Heart left ventricle (tissue), 16 donors: ENCODE measurements around the gene LONP1. TPM values are rescaled to one million over a fixed set of nuclear protein-coding genes. Genes with fewer than 3 reads are reported as not detected.

Source experiments
- ATAC-seq, 4 donors: fragments of 200-7000 bp; cut with Tn5 transposase; one replicate each; pipeline ENCODE4 v1.9.1; 2020 to 2022; ENCODE audit warnings: moderate library complexity in 4 of 4, mild to moderate bottlenecking in 3 of 4, moderate number of reproducible peaks in 1 of 4
- DNase-seq, 5 donors: peaks; one replicate each; pipeline ENCODE4 v3.0.0-alpha.2; 2020
- H3K27ac ChIP-seq, 12 donors: fragments of 200-600 bp; sonication (generic) in 4 of 12; one replicate each; pipeline versions ENCODE4 v1.5.0 to v1.8.0; 2016 to 2022; ENCODE audit warnings: mild to moderate bottlenecking in 2 of 12
- H3K27me3 ChIP-seq, 9 donors: fragments of 200-600 bp; sonication (generic) in 2 of 9; one replicate each; pipeline versions ENCODE4 v1.5.1 to v1.8.0; 2016 to 2022; ENCODE audit warnings: mild to moderate bottlenecking in 3 of 9
- H3K36me3 ChIP-seq, 9 donors: fragments of 200-600 bp; sonication (generic) in 2 of 9; one replicate each; pipeline versions ENCODE4 v1.5.0 to v1.8.0; 2018 to 2022; ENCODE audit warnings: mild to moderate bottlenecking in 2 of 9
- H3K4me1 ChIP-seq, 12 donors: fragments of 200-600 bp; sonication (generic) in 4 of 12; one replicate each; pipeline versions ENCODE4 v1.5.0 to v1.8.0; 2016 to 2022; ENCODE audit warnings: mild to moderate bottlenecking in 3 of 12
- H3K4me3 ChIP-seq, 12 donors: fragments of 200-600 bp; sonication (generic) in 4 of 12; one replicate each; pipeline versions ENCODE4 v1.5.0 to v1.8.0; 2017 to 2022; ENCODE audit warnings: mild to moderate bottlenecking in 9 of 12, moderate library complexity in 4 of 12
- H3K9me3 ChIP-seq, 12 donors: fragments of 200-600 bp; sonication (generic) in 4 of 12; one replicate each; pipeline versions ENCODE4 v1.5.0 to v1.8.0; 2016 to 2022; ENCODE audit warnings: mild to moderate bottlenecking in 1 of 12
- POLR2A ChIP-seq, 2 donors: fragments of 450-650 bp; IDR thresholded peaks; one replicate each; pipeline ENCODE4 v1.6.1; 2017; ENCODE audit warnings: antibody characterized with exemption in 2 of 2, mild to moderate bottlenecking in 2 of 2, moderate library complexity in 2 of 2
- WGBS, 4 donors: extraction: QIAGEN DNeasy Blood & Tissue Kit in 2 of 4; methylation state at CpG; one replicate each; pipeline versions ENCODE4 v1.1.5 to v1.1.7; 2013 to 2018; 5-methylcytosine and 5-hydroxymethylcytosine counted together
- intact Hi-C, 10 donors: fragments of 100-400 bp; cut with DNase I; formaldehyde crosslinking; loops; one replicate each; pipeline versions ENCODE4 v1.11.1 to v1.14.2; 2022
- polyA plus RNA-seq, 2 donors: library from polyadenylated mRNA; stranded (reverse); fragments of 200-250 nt; gene quantifications; one replicate each; pipeline ENCODE4 v1.2.3, GENCODE V29; 2013
- total RNA-seq, 9 donors: library from RNA; depleted of rRNA in 2 of 9; stranded (reverse); fragments of >200 nt in 2 of 9; fragmentation: NEBNext Ultra II Directional in 3 of 9; extraction: Animal tissue kit (Norgen Biotek cat#: 25700) in 3 of 9; gene quantifications; one replicate each; pipeline versions ENCODE4 v1.1.0 to v1.2.4, GENCODE V29; 2016 to 2023
- TF ChIP-seq, protein P1 (sequence below), 12 donors: fragments of 200-600 bp; sonication (generic) in 4 of 12; IDR thresholded peaks; one replicate each; pipeline versions ENCODE4 v1.5.0 to v1.8.0; 2018 to 2022; ENCODE audit warnings: antibody characterized with exemption in 12 of 12, mild to moderate bottlenecking in 5 of 12
- donor health status: ischemic (EF 13 %, LVEDD 7.1; RV severe dilation, severe dysfunction).
- donor health status: healthy with polysubstance abuse.
- donor health status: DM: no; HTN: yes; CAD: no.
- donor health status: DM: no; HTN: no; CAD: no.
- donor health status: ischemic (EF 25% LVEDD 6.9; RV normal size, moderate dysfunction).
- donor health status: ischemic (EF 25% LVEDD 5.7; RV mildly dilated, moderate dysfunction).
- donor health status: healthy.
- donor health status: DM: yes; HTN: yes; CAD: no.
- donor health status: ischemic (EF 35%, LVEDD 5.7; RV mildly dilated, moderate dysfunction).
- donor health status: nonischemic (EF 11% LVEDD 7.7; RV severe dilation, severe dysfunction).
- donor health status: DM: yes; HTN: yes; CAD: no.
- donor health status: PGD.
- donor health status: ischemic (EF 29% LVEDD 5.4; RV normal size, mild dysfunction).
- donor health status: nonischemic (EF 23%, LVEDD 6.1; RV moderate dilation, normal function).

Gene LONP1
- total and polyA plus RNA-seq, 11 donors, result 61.2 to 123 (median 94.6) TPM

DNA sequence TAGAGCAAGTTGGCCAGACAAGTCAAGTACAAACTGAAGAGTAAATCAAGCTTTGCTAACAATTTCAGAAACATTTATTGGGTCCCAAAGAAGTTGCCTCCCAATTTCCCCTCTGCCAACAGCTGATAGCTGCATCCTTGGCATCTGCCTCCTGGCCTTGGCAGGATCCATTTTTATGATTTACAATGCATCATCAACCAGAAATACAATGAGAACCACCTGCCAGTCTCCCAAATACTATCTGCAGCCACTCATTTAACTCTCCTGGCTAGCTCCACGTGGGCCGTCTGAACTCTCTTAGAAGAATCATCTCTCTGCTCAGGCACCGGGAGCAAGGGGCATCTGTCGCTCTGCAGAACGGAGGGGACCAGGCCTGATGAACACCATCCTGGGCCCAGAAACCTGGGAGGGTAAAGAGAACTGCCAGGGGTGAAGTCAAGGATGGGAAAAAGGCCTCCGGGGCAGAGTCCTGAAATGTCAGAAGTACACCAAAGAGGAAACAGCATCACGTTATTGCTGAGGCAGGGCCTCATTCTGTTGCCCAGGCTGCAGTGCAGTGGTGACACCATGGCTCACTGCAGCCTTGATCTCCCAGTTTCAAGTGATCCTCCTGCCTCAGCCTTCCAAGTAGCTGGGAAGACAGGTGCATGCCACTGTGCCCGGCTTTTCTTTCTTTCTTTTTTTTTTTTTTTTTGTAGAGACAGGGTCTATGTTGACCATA, 2.6 kb downstream of the LONP1 start:
- WGBS, 4 donors, result 76 to 82% (median 80%) methylated on average over 7 to 8 of the region's 8 CpGs
- no peaks in the 10 kb centered on the region for H3K9me3 ChIP-seq
- intact Hi-C loops, result no loop called here
- TF ChIP-seq, protein P1, sequence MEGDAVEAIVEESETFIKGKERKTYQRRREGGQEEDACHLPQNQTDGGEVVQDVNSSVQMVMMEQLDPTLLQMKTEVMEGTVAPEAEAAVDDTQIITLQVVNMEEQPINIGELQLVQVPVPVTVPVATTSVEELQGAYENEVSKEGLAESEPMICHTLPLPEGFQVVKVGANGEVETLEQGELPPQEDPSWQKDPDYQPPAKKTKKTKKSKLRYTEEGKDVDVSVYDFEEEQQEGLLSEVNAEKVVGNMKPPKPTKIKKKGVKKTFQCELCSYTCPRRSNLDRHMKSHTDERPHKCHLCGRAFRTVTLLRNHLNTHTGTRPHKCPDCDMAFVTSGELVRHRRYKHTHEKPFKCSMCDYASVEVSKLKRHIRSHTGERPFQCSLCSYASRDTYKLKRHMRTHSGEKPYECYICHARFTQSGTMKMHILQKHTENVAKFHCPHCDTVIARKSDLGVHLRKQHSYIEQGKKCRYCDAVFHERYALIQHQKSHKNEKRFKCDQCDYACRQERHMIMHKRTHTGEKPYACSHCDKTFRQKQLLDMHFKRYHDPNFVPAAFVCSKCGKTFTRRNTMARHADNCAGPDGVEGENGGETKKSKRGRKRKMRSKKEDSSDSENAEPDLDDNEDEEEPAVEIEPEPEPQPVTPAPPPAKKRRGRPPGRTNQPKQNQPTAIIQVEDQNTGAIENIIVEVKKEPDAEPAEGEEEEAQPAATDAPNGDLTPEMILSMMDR (IDR thresholded peaks at IDR 0.05), result no peak
- TF ChIP-seq POLR2A (IDR thresholded peaks at IDR 0.05), result no peak
- DNase-seq (no peak), ATAC-seq (no peak)
- H3K27ac ChIP-seq, result peak overlapping the region in 3 of 12 donors; percentile 56 to 98 (median 97)
- no peaks in the 10 kb centered on the region for H3K27me3 ChIP-seq
- H3K36me3 ChIP-seq, result peaks cover 0 to 31% (median 17%) of the 10 kb centered on the region in 9 donors
- H3K4me1 ChIP-seq, result peaks cover 2 to 38% (median 22%) of the 10 kb centered on the region in 12 donors
- H3K4me3 ChIP-seq, result no peak overlapping the region

DNA sequence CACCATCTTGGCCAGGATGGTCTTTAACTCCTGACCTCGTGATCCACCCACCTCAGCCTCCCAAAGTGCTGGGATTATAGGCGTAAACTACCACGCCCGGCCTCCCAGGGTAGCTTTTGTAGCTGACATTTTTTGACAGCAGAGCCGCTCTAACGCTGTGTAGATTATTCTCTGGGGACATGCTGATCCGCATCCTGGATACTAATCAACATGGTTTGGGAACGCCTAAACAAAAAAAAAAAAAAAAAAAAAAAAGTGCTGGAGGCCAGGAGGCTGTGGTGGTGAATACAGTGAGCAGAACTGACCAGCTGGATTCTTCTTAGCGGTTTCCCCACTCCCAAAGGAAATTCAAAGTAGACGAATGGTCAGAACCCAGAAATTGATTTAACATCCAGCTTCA, 5.1 kb downstream of the LONP1 start:
- Histone ChIP-seq H3K4me3 (no peak overlapping the region), H3K4me1 (peaks cover 2 to 34% (median 20%) of the 10 kb centered on the region in 12 donors), H3K36me3 (peaks cover 0 to 57% (median 42%) of the 10 kb centered on the region in 9 donors), H3K9me3 (no peaks in the 10 kb centered on the region), H3K27me3 (no peaks in the 10 kb centered on the region), H3K27ac (peak overlapping the region in 3 of 12 donors; percentile 20 to 52 (median 29))
- DNase-seq, result no peak
- 48 to 63% (median 61%) methylated on average over 10 of the region's 10 CpGs for WGBS, 4 donors
- ATAC-seq, result peak in 2 of 4 donors; percentile 10 to 74
- intact Hi-C loops, result no loop called here
- TF ChIP-seq, protein P1 (IDR thresholded peaks at IDR 0.05), result no peak
- no peak for TF ChIP-seq POLR2A (IDR thresholded peaks at IDR 0.05)

DNA sequence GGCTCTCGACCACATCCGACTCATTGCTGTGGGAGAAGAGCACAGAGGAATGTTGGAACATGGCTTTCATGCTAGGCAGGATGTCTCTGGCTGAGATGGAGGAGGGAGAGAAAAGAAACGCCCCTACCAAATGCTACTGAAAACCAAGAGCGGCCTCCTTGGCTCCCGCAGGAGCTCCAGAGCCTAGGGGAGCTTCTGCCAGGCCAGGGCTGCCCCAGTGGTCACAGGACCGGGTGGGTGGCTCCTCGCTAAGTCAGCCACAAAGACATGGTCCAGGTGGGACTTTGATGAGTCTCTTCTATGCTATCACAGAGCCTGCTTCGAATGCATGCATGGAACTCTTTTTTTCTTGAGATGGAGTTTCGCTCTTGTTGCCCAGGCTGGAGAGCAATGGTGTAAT, 6.7 kb downstream of the LONP1 start:
- WGBS, 4 donors, result 87 to 97% (median 93%) methylated on average over 9 of the region's 9 CpGs
- peaks cover 0 to 72% (median 56%) of the 10 kb centered on the region in 9 donors for H3K36me3 ChIP-seq
- H3K27ac ChIP-seq, result no peak overlapping the region
- intact Hi-C loops, result no loop called here
- peaks cover 0 to 21% (median 8%) of the 10 kb centered on the region in 12 donors for H3K4me1 ChIP-seq
- DNase-seq (no peak), ATAC-seq (no peak)
- TF ChIP-seq, protein P1 (IDR thresholded peaks at IDR 0.05), result no peak
- no peak for TF ChIP-seq POLR2A (IDR thresholded peaks at IDR 0.05)
- no peak overlapping the region for H3K4me3 ChIP-seq
- H3K9me3 ChIP-seq, result no peaks in the 10 kb centered on the region
- no peaks in the 10 kb centered on the region for H3K27me3 ChIP-seq

DNA sequence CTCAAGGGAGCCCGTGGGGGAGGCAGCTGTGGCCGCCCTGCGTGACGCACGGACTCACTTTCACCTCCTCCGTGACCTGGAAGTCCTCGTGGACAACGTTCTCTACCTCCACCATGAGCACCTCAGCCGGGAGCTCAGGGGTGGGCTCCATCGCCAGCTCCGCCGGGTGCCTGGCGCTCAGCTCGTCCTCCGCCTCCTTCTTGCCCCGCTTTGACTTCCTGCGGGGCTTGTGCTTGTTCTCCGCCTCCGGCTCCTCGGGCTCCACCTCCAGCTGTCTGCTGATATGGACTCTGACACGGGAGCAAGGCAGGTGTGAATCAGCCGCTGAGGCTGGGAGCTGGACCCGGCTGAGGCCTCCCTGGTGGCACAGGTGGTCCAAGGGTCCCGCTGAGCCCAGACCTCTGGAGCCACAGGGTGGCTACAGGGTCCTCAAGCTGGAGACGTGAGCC, 8.2 kb downstream of the LONP1 start:
- Histone ChIP-seq H3K9me3 (no peaks in the 10 kb centered on the region), H3K27me3 (no peaks in the 10 kb centered on the region), H3K36me3 (peaks cover 0 to 75% (median 70%) of the 10 kb centered on the region in 9 donors), H3K4me3 (no peak overlapping the region), H3K27ac (no peak overlapping the region), H3K4me1 (peaks cover 0 to 6% (median 0%) of the 10 kb centered on the region in 12 donors)
- no peak for ATAC-seq
- DNase-seq, result no peak
- WGBS, 4 donors, result 84 to 91% (median 89%) methylated on average over 25 of the region's 25 CpGs
- no peak for TF ChIP-seq POLR2A (IDR thresholded peaks at IDR 0.05)
- TF ChIP-seq, protein P1 (IDR thresholded peaks at IDR 0.05), result no peak
- intact Hi-C loops, result no loop called here
